Activated CD4-positive, alpha-beta T cell treated with anti-CD3 and anti-CD28 coated beads for 1 hour (primary cell): ENCODE measurements around the gene C2orf74.
A peak's percentile ranks its signal among the peaks of the same experiment; 100 is the strongest.
"Not testable (repeated sequence)": the region's sequence is repeated elsewhere in the genome, so short reads cannot be mapped to it uniquely, and the experiment has no call there.

ENCODE experiments used
- DNase-seq: peaks from one replicate; pipeline ENCODE4 v3.0.0-alpha.2; 2020

C2orf74 gene

DNA sequence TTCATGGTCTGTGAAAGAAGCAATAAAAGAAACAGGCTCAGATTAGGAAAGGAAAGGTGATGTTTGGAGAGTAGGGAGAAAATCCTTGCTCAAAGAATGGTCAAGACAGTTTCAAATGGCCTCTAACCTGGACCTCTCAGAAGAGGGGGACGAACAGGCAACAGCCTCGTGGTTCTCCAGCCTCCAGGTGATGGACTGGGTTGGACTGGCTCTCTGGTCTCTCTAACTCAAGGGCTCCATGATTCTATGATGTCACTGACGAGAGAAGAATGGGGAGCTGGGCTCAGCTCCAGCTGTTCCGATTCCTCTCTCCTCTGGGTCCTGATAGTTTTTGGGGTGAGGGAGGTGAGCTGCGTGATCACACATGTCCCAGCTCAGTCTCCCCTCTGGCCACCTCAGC is at the start of gene C2orf74:
Gene C2orf74 (plus strand): TSS at position 301 of the 400 bp plus-strand sequence. CDS start 327 bp downstream, outside the sequence.
- DNase-seq, result no peak

DNA sequence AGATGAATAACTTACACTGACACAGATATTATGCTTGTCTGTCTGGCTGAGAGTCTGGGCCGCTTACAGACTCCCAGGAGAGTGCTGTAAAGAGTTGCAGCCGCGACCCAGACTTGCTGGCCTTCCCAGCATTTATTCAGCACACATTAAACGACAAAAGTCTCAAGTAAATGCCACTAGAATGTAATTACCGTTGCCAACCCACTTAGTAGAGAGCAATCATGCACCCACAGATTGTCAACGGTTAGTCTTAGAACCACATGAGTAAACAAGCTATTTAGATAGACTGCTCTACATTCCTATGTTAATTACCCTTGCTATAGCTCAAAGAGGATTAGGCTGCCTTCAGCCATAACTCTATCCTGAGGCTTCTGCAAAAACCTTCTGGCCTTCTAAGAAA is 47.8 kb upstream of the C2orf74 start:
- no peak for DNase-seq

DNA sequence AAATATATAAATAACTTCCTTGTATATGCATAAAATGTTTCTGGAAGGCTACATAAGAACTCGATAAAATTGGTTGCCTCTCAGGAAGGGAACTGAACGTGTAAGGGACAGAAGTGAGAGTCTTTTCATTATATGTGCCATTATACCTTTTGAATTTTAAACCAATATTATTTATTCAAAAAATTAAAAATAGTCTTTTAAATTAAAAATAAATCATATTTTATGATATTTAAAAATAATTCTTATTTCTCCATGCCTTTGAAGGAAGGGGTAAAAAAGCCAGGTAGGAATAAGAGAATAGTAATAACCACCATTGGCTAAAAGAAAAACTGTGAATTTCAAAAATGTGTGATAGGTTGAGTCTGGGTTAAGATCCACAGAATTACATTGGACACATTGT is 45.7 kb upstream of the C2orf74 start:
- DNase-seq, result no peak

DNA sequence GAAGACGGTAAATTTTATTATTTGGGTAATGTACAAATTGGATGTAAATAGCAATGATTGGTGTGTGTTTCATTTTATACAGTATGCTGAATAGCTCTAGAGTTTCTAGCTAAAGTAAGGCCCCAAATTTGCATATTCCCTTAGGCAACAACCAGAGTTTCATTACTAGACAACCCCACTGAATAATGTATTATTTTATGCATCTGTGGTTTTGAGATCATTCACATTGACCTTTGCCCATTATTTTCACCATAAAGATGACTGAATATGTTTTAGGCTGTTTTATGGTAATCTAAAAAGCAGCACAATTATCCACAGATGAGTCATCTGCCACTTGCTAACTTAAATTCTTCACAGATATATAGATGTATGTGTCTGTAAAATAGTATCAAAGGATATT is 44.5 kb upstream of the C2orf74 start:
- DNase-seq, result no peak

DNA sequence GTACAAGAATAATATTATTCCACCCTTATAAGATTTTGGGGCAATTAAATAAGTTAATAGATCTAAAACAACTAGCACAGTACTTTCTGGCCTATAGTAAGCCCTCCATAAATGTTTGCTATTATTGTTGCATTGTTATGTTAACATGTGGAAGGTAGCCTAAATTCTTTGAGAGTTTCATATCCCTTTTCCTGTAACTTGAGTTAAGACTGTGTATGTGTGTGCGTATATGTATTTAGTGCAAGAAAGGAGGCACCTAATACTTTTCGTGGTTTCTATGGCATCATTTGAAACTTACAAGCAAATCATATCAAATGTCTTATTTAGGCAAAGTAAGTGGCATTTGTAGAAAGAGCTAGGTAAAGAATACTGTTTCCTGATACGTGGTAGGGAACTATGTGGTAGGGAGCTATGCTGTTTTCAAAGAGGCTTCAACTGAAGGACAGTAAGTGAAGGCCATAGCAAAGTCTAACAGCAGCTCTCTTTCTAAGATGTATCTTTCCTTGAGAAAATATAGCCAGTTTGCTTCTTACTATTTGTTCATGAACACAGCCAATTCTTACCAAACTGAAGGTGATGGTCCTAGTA is 36.8 kb upstream of the C2orf74 start:
- no peak for DNase-seq

DNA sequence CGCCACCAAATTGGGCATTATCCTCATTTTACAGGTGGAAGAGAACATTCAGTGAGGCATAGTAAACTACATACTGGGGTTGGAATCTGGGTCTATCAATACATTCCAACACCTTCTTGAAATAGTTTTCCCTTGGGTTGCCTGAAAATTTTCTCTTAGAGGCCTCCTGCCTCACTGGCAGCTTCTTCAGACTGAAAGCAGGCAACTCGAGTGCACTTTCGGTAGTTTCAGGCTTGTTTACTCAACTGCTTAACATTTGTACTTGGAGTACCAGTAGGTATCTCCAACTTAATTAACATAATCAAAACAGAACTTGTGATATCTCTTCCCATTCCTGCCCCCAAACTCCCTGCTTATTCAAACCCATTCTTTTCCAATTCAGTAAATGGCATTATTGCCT is 36.2 kb upstream of the C2orf74 start:
- no peak for DNase-seq

DNA sequence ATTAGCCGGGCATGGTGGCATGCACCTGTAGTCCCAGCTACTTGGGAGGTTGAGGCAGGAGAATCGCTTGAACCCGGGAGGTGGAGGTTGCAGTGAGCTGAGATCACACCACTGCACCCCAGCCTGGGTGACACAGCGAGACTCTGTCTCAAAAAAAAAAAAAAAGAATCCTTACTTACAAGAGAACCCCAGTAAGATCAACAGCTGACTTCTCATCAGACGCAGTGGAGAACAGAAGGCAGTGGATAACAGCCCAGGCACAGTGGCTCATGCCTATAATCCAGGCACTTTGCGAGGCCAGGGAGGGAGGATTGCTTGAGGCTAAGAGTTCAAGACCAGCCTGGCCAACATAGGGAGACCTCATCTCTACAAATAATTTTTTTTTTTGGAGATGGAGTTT is 33.9 kb upstream of the C2orf74 start:
- DNase-seq, result not testable (repeated sequence)

DNA sequence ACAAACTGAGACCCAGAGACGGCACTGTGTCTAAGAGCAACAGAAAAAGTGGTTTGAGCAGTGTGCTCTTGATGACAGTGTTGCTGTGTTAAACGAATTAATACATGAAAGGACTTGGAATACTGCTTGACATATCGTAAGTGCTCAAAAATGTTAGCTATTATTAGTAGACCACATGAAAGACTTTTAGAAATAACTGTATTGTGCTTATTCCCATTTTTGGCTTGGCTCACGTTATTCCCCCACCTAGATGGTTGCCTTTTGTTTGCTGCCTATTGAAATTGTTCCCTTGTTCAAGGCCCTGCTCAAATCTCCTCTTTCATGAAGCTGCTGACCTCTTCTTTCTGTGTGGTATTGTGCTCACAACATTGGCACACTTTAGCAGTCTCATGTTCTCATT is 27.8 kb upstream of the C2orf74 start:
- DNase-seq, result no peak

DNA sequence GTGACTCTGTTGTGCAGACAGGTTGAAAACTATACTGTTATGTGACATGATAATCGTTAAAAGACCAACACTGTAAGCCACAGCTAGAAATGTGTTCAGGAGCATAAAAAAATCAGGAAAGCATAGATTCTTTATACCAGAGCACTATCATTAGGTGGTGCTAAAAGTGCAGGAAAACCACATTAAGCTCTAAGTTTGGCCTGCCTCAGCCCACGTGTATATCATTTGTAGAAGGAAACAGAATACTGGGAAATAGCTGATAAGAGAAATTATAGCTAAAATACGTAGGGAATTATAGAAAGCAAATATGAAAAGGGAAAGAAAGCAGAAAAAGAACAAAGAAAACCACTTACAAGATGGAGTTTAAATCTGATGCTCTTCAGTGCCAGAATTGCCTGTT is 26.5 kb upstream of the C2orf74 start:
- DNase-seq, result no peak

DNA sequence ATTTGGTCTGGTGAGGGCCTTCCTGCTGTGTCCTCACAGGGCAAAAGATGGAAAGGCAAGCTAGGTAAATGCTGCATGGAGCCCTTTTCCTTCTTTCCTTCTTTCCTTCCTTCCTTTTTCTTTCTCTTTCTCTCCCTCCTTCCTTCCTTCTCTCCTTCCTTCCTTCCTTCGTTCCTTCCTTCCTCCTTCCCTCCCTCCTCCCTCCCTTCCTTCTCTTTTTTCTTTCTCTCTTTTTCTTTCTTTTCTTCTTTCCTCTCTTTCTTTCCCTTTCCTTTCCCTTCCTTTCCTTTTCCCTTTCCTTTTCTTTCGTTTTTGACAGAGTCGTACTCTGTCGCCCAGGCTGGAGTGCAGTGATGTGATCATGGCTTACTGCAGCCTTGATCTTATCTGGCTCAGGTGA is 23.1 kb upstream of the C2orf74 start:
- DNase-seq, result no peak

DNA sequence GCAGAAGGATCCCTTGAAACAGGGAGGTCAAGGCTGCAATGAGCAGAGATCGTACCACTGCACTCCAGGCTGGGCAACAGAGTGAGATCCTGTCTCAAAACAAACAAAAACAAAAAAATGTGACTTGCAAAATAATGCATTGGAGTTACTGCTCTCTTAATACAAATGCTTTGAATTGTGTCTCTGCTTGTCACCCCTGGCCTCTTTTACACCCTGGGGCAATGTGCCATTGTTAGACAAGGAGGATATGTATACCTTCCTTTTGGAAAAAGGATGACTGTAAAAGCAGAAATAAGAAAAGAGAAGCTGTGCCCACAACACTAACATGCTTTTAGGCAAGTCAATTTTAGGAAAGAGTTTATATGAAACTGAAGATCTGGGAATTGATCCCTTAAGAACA is 20.8 kb upstream of the C2orf74 start:
- DNase-seq, result no peak

DNA sequence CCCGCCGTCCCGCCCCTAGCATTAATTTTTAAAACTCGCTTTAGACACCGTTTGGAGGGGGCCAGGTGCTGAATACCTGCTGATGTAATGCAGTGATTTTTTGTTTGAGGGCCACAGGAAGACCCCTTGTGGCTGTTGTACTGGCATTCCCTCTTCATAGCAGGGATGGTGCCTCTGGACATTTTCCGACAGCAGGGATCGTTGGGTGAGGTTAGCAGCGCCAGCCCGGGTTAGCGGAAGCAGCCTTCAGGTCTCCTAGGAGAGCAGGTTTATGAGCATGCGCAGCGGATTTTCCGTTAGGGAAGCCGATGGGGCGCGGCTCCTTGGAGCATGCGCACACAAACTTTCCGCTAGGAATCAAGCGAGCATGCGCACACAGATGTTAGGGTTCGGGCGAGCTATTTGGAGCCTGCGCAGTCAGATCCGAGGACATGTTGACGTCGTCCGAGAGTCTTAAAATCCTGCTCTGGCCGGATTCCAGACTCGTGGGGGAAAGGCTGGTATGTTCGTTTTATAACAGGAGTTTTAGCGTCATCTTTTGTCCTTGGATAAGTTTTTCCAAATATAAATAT is 17.2 kb upstream of the C2orf74 start:
- DNase-seq, result peak; percentile 90

DNA sequence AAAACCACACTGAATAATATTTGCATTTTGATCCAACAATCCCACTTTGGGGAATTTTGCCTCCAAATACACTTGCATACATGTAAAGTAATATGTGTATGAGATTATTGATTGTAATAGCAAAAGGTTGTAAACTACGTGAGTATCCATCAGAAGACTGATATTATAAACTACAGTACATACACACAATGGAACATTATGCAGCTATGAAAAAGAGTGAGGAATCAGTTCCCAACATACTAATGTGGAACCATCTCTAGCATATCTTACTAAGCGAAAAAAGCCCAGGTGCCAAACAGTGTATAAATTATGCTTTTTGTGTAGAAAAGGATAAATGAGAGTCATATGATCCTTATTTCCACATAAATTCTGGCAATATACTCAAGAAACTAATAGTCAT is 16.0 kb upstream of the C2orf74 start:
- DNase-seq, result no peak

DNA sequence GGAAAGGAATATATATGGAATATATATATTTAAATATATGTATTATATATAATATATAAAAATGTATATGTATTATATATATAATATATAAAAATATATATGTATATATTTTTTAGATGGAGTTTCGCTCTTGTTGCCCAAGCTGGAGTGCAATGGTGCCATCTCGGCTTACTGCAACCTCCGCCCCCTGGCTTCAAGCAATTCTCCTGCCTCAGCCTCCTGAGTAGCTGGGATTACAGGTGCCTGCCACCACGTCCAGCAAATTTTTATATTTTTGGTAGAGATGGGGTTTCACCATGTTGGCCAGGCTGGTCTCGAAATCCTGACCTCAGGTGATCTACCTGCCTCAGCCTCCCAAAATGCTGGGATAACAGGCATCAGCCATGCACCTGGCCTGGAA is 13.9 kb upstream of the C2orf74 start:
- DNase-seq, result not testable (repeated sequence)

DNA sequence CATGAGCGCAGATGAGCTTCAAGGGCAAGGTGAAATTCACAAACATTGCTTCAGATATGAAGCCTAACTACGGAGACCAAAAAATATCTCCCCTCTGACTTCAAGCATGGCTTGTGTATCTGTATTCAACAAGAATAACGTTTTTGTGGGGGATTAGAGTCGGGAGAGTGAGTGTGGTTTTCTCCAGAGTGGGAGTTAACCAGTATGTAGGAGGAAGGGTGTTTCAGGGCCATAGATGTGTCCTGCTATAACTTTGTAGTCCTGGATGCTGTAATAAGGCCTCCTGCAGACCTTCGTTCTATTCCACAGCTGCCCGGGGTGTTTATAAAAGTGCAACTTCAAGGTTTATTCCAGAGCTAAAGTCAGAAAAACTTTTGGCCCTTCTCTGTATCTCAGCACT is 12.9 kb upstream of the C2orf74 start:
- no peak for DNase-seq

DNA sequence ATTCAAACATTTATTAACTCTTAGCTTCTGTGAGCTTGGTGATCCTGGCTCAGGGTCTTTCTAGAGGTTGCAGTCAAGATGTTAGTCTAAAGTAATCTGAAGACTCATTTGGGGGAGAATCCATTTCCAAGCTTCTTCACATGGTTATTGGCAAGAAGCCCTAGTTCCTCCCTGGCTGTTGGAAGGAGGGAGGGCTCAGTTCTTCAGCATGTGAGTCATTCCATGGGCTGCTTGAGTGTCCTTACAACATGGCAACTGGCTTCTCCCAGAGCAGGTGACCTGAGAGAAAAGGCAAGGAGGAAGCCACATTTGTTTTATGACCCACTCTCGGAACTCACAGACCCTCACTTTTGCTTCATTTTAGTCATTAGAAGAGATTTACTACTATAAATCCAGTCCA is 10.6 kb upstream of the C2orf74 start:
- no peak for DNase-seq

DNA sequence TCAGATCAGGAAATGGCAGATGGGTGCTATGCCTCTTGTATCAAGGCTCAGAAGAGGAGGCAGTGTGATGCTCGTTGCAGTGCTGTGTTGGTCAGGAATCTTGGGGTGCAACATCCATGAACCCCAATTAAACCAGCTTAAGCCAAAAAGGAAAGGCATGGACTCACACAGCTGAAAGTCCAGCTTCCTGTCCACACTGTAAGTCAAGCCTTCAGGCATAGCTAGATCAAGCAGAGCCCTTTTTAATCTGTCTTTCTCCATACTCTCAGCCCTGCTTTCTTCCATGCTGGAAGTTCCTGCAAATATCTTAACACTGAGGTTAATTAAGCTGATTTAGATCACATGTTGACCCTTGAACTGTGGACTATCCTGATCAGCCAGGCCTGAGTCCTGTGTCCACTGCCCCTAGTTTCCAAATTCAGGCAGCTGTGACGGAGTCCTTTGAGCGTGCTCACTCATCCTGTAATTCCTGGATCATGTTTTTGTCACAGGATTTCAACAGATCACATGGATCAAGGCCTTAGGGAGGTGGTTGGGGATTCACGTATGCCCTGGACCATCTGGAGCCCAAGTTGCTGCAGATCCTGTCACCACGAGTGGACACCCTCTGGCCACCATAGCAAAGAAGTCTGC is 4.5 kb upstream of the C2orf74 start:
- no peak for DNase-seq

DNA sequence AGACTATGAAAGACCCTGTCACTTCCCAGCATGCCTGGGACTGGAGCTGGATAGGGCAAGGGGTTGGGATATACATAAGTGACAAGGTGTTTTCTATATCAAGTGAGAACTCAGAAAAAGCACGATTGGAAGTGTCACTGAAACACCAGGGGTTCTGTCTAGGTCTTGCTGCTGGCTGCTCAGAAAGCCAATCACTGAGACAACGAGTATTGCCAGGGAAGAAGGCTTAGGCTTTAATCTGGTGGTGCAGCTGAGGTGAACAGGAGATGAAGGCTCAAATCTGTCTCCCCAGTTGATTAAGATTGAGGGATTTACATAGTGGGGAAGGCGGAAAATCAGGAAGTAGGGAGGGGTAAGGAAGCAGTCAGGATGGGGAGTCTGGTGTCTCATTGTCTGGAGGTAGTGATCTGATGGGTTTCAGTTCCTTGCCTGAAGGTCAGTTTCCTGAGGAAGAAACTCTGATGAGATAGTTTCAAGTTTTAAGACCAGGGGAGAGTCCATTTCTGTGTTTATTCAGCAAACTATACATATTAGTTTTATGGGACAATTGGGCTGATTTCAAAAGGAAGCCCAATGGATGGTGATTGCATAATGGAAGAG is 3.5 kb upstream of the C2orf74 start:
- DNase-seq, result no peak

DNA sequence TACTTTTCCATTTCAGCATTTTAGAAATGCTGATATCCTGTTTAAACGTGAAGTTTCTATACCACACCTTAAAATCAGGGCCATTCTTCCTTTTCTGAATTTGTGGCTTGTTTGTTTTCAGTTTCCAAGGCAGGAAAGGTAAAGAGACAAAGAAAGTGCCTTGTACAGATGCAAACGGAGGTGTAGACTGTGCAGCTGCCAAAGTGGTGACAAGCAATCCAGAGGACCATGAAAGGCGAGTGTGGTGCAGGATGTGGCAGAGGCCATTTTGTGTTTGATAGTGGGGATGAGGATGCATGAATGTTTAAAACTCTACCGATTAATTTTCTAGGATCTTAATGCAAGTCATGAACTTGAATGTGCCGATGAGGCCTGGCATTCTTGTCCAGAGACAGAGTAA is 733 bp downstream of the C2orf74 start:
- DNase-seq, result no peak

DNA sequence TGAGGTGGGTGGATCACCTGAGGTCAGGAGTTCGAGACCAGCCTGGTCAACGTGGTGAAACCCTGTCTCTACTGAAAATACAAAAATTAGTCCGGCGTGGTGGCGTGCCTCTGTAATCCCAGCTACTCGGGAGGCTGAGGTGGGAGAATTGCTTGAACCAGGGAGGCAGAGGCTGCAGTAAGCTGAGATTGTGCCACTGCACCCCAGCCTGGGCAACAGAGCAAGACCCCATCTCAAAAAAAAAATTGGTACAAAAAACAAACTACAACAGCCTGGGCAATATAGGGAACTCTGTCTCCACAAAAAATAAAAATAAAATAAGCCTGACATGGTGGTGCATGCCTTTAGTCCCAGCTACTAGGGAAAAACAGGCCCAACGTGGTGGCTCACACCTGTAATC is 3.1 kb downstream of the C2orf74 start:
- DNase-seq, result not testable (repeated sequence)

DNA sequence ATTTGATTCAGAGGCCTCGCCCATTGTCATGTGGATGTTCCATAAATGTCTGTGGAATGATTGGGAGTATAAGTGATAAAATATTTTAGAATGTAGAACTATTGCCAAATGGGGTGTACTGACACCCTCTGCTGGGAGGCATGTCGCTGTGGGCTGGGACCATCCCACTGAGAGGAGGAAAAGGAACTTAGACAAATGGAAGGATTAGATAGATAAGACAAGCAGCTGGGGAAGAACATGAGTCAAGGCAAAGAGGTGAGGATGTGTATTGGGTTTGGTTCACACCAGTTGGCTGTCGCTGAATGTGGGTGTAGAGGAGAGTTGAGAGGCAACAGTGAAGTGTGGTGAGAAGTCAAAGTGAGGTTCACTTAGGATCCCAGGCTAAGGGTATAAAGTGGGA is 4.0 kb downstream of the C2orf74 start:
- DNase-seq, result no peak

DNA sequence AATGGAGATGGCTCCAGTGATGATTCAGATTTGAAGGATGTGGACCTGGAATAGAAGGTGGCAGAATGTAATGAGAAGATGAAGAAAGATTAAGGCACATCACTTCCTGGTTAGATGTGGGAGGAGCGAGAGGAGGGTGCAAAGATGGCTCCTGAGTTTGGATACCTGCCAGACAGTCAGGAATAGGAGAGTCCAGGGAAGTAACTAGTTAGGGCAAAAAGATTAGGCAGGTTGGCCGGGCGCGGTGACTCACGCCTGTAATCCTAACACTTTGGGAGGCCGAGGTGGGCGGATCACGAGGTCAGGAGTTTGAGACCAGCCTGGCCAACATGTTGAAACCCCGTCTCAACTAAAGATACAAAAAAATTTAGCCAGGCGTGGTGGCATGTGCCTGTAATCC is 5.6 kb downstream of the C2orf74 start:
- DNase-seq, result no peak

DNA sequence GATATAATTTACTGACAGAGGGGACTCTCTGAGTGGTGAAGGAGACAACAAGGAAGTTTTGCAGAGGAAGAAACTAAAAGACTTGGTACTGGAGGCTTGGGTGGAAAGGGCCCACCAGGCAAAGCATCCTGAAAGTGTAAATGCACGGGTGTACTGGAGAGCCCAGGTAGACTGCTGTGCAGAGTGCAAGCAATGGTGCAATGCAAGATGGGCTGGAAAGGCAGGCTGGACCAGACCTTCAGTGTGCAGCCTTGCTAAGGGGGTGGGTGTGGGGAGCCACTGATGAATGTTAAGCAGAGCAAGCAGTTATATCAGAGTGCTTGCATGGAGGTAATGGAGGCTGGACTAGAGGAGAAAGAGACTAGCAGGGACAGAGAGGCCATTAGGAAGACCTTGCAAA is 10.7 kb downstream of the C2orf74 start:
- DNase-seq, result no peak

DNA sequence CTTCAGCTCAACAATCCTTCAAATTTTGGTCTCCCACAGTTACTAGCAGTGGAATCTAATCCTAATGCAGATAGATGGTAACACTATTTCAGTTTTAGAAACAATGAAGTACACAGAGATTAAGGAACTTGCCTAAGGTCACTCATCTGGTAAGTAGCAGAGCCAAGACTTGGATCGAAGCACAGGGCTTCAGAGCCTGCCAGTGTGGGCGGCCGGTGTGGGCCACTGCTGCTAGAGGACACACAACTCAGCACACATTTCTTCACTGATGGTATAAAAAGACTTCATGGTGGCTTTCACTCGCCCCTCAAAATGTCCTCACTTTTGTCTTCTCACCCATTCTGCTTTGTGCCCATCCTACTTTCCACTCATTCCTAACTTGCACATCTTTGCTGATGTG is 11.1 kb downstream of the C2orf74 start:
- DNase-seq, result no peak

DNA sequence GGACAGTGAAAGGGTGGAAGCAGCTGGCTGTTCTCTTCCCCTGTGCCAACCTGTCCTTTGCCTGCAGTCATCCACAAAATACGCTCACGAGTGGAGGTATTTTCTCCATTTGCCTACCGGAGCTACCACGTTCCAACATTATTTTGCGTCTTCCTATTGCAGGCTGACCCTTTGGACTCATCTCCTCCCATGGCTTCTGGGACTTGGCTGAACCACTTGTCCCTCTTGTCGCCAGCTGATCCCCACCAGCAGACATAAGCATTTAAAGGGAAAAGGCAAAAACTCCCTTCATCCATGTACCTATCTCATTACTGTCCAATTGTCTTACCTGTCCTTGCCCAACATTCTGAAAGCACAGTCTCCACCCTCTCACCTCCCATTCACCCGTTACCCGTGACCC is 13.0 kb downstream of the C2orf74 start:
- no peak for DNase-seq
